GM21576 (cell line): ENCODE data around the gene NAP1L4.

ENCODE experiments used
- ATAC-seq: cut with Tn5 transposase; IDR thresholded peaks from one replicate; pipeline ENCODE4 v1.9.1; 2021; ENCODE audit warnings: mild to moderate bottlenecking, moderate library complexity; ENCODE audit not compliant: unreplicated experiment

Gene NAP1L4

DNA sequence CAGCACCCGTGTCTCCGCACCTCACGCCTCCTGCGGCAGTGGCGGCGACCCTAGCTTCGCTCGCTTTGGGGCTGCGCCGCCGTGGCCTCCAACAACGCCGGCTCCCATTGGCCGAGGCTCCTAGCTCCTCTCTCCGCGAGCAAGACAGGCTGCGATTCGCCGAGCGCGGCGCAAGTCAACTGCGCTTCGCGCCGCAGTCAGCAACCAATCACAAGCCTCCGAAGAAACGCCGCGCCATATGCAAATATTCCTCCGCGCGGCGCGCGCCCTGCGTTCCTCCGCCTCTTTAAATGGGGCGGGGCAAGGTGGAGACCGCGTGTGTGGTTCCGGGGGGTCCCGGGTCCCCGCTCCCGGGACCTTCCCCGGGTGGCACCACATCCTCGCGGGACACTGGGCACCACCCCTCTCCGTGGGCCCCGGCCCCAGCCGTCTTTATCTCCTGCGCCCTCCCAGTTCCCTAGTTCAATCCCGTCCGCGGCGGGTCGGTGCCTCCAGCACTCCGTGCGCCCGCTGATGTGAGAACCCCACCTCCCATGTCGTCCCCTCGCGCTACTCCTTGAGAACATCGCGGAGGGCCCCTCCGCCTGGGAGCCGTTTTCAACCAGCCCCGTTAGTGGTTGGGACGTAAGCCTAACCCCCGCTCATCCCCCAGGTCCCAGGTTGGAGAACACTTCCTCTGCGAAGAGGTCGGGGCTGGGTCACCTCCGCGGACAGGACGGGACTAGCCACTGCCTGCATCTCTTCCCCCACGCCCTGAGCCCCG, at the start of gene NAP1L4:
TSS of gene NAP1L4 (minus strand) at position 96 of the 763 bp plus-strand sequence. CDS start 13,109 bp downstream, outside the sequence.
- peak; percentile 85 for ATAC-seq

DNA sequence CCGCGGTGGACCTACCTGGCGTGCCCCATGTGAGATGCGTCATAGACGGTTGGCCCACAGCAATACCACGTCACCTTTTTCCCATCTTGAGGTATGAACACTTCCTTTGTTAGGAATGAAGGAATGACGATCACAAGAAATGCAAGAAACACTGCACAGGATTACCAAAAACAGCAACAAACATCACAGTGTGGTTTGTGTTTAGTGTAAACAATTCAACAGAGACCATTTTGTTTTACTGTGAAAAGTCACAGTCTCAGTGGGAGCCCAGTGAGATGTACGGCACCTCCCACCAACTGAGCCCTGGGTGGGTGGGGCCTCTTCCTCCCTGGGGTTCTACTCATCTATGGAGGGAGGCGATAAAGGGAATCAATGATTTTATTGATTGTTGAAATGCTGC, 48.8 kb upstream of the NAP1L4 start:
- ATAC-seq = no peak

DNA sequence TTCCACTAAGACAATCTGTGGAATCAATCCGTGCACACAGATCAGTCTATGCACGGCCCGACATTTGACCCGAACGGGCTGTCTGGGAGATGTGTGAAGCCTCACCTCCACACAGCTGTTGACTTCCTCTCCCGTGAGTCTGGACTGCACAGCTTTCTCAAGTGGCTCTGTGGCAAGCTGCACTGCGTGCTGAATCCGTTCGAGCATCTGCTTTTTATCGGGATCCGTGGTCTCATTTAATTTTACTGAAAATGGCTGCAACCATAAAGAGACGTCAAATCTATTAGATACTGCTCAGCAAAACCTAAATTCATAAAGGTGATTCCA, 45.8 kb upstream of the NAP1L4 start:
- ATAC-seq = no peak

DNA sequence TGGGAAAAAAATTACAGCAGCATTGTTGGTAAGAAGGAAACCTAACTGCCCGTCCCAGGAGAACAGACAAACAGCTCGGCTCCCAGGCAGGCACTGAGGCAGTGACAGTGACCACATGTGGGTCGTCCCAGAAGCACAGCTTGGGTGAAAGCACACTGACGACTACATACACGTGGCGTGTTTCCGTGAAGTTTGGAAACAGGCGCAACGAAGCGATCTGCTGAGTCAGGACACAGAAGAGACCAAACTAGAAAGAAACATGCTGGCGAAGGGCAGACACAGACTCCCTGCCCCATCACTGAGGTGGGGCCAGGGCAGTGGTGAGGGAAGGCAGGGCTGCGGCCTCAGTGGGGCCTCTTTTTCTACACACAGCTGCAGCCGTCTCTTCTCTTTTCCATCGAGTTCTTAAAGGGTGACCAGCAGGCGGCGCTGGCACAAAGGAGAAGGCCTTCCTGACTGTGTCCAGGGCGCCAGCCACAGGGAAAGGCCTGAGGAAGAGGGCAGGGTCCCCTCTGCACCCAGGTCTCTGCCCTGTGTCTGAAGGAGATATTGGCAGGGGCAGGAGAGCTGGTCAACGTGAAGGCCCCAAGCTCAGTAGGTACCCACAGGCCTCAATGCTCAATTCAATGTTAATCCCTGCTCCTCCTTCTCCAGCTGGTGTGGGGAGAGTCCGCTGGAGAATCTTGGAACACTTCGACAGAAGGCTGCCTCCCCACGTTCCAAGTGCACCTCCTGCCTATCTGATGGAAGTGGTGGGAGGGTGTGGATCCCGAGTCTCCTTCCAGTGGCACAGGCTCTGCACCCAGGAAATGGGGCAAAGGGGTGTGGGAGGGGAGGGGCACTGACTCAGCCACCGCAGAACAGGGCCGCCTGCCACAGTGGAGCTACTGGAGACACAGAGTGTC, 45.2 kb upstream of the NAP1L4 start:
- ATAC-seq = no peak

DNA sequence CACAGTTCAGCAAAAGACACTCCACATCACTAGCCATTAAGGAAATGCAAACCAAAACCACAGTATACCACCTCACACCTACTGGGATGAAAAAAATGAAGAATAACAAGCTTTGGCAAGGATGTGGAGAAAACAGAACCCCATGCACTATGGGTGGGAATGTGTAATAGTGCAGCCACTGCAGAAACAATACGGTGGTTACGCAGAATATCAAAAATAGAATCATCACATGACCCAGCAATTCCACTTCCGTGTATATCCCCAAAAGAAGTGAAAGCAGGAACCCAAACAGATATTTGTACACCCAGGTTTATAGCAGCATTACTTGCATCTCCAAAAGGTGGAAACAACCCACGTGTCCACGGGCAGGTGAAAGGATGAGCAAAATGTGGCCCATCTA, 44.3 kb upstream of the NAP1L4 start:
- ATAC-seq = no peak

GRCh38 chr11:3035333-3035732, 43.2 kb upstream of the NAP1L4 start:
- no peak for ATAC-seq

DNA sequence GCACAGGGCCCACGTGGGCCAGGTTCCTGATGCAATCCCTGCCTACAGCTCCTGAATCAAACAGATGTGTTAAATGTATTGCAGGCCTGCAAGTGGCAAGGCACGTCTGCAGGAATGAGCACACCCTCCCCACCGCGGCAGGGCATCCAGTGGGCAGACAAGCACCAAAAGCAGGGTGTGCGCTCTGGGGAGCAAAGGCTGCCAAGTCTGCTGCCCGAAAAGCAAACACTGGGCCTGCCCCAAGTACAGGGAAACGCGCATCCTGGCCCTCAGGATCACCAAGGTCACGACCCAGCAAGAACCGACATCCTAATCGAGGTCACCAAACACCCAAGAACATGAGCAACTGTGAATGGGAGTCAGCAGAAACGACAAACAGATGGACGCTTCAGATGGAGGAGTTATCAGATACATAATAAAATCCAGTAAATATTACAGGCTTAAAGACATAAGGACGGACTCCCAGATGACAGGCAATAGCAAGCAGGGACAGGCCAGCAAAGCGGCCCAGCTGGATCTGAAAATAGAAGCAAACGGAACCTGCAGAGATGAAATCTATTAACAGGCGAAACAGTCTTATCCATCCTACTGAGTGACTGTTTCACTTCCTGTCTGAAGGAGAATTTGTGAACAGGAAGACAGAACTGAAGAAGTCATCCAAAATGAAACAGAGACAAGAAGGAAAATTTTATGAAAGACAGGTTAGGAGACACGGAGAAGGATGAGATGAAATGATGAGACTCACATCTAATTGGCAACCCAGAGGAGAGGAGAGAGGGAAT, 38.4 kb upstream of the NAP1L4 start:
- ATAC-seq = no peak

GRCh38 chr11:3028813-3029212, 36.7 kb upstream of the NAP1L4 start:
- no peak for ATAC-seq

DNA sequence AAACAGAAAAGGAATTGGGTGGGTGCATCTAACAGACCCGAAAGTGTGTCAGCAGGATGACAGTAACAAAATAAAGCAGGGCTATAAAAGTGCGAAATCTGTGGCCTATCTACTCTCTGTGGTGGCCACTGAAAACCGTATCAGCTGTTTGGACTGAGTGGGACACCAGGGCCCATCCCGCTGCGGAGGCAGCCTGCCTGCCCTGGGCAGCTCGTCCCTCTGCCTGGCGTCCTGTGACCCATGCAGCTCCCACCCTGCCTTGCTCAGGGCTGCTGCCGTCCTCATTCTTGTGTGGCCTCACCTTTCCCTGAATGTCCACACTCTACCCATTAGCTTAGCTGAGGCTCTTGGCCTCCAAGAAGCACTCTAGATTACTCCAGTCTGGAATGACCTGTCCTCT, 34.7 kb upstream of the NAP1L4 start:
- ATAC-seq = no peak

DNA sequence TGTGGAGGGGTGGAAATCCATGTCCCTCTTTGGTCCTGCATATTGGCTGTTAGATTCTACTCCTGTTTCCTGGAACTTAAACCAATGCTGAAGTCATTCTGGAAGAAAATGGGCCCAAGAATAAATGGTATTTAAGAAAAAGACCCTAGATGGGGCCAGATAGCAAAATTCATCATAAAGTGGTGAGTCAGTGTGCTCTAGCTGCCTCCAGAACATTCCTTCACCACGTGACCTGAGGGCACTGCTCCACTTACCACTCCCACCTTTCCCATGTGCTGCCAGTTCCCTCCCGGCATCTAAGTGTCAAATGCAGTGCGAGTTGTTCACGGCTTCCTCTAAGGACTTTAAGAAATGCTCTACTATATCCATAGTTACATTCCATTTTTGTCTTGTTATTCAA, 30.9 kb upstream of the NAP1L4 start:
- no peak for ATAC-seq

DNA sequence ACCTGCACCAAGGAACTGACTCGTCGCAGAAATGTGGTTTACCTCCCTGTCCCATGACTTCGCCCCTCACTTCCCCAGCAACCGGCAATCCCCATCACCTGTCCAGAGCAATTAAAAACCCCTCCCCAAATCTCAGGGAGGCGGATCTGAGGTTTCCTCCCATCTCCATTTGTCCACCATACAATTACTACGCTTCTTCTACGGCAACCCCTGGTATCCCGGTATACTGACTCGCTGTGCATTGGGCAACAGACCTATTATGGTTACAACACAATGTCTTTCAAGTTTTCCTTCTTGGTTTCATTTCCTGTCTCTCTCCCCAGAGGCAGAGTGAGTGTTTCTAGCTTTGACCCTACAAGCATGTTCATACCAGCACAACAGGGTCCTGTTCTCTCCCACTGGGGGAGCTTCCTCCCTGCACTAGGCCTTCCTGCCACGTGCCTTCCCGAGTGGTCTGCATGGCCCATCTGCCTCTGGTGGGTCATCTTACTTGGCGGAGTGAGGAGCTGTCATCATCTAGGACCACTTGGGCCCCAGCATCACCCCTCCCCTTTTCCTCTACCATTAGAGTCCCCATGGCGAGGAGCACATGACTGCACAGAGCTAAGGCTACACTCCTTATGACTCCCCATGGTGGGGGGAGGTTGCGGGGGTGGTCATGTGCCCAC, 30.3 kb upstream of the NAP1L4 start:
- ATAC-seq = peak; percentile 78

GRCh38 chr11:3021125-3021524, 29.0 kb upstream of the NAP1L4 start:
- no peak for ATAC-seq

GRCh38 chr11:3020011-3020410, 27.9 kb upstream of the NAP1L4 start:
- ATAC-seq = no peak

GRCh38 chr11:3018596-3018995, 26.5 kb upstream of the NAP1L4 start:
- no peak for ATAC-seq

- ATAC-seq = no peak
Measured at GRCh38 chr11:3016861-3017260, 24.7 kb upstream of the NAP1L4 start.

DNA sequence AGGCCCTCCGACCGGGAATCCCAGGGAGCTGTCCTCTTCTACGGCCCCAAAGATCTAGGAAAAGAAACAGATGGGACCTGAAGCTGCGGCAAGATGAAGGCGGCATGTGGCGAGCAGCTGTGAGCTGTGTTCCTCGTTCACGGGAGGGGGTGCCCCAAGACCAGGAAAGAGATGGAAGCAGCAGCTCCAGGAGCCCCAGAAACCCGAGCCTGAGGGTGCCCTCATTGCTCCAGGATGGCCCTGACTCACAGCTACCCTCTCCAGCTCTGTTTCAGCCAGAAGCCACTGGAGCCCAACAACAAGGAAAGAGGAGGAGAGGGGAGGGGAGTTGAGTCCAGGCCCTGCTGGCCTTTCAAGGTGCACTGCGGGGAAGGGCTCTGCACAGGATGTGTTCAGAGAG, 23.7 kb upstream of the NAP1L4 start:
- ATAC-seq = no peak

DNA sequence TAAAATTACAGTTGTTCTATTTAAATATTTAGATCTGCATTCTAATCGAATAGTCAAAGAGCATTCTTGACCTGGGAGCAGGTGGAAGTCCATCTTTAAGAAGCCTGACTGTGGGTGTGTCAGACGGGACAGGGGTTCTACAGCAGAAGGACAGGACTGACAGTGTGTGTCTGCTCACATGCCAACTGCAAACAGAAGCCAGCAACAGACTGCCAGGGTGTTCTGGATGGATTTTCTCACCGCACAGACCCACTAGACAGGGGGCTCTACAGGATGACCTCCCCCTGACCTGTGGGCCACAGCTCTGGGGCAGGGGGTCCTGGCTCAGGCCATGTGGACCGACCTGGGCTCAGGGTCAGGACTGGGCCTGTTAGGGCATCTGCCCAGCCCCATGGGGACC, 22.8 kb upstream of the NAP1L4 start:
- no peak for ATAC-seq

DNA sequence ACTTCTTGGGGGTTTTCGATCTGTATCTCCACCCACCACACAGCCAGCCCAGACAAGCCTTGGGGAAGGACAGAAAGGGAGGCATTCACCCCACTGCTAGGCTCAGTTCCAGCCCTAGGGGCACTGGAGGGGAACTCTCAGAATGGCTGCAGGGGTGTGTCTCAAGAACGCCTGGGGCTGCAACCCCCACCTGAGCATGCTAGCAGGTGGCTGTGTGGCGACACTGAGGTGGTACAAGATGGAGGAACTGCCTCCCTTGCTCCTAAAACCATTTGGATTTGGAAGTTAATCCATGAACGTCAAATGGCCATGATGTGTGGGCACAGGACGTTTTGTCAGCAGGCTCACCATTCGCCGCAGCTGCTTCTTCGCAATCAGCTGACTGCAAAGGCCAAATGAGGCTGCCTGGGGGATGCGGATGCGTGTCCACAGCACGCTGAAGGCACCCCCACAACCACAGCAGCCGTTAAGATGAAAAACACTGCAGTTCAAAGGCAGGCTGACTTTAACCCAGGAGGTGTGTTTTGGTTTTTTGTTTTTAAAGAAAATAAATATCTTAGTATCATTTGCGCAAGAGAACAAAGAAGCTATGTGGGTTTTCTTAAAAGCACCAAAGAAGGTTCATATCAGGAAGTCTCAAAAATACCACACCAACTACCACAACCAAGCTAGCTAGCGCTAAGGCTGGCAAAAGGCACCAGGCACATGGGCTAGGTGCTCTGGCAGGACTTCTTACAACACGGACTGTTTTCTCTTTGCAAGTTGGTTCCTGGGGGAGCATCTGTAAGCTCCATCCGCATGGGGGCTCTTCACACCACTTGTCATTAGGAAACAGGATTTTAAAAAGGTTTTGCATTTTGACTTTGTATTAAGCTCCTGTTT, 22.2 kb upstream of the NAP1L4 start:
- no peak for ATAC-seq

DNA sequence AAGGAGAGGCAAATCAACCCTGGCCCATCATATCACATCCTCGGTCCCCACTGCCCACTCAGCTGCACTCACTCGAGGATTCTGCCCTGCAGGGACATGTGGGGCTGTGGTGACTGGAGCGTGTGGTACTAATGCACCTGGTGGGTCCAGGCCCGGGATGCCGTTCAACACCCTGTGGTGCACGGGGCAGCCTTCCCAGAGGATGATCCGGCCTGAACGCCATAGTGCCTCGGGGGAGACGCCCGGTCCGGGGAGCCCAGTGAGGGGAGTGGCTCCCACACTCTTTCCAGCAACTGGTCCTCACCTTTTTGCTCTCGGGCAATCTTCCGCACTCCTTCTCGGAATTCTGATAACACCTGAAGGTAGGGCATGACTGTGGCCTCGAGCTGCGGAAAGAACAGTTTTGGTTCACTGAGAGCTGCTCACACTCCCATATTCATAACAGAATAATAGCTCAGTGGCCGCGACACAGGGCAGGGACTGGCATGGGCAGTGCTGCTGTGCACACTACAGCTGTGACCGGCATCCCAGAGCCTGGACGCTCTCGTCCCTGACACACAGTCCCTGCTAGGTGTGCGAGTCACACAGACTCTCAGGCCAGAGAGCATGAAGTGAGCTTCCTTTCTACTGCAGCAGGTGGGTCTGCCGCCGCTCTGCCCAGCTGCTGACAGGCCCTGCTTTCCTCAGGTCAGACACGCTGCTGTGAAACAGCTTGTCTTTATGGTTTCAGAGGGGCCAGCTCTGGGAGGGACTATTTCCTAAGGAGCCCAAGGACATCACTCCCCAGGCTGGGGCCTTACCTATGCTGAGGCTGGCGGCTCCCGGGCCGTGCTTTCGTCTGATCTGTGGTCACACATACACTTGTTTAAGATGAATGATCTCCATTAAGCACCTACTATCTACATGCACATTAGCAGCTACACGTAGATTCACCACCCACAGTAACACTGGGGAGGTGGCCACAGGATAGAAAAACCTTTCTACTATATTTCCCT, 20.1 kb upstream of the NAP1L4 start:
- ATAC-seq = no peak
